ENCODE measurements around the gene JUN.
"Not testable (repeated sequence)": the region's sequence is repeated elsewhere in the genome, so short reads cannot be mapped to it uniquely, and the experiment has no call there.

The JUN gene

DNA sequence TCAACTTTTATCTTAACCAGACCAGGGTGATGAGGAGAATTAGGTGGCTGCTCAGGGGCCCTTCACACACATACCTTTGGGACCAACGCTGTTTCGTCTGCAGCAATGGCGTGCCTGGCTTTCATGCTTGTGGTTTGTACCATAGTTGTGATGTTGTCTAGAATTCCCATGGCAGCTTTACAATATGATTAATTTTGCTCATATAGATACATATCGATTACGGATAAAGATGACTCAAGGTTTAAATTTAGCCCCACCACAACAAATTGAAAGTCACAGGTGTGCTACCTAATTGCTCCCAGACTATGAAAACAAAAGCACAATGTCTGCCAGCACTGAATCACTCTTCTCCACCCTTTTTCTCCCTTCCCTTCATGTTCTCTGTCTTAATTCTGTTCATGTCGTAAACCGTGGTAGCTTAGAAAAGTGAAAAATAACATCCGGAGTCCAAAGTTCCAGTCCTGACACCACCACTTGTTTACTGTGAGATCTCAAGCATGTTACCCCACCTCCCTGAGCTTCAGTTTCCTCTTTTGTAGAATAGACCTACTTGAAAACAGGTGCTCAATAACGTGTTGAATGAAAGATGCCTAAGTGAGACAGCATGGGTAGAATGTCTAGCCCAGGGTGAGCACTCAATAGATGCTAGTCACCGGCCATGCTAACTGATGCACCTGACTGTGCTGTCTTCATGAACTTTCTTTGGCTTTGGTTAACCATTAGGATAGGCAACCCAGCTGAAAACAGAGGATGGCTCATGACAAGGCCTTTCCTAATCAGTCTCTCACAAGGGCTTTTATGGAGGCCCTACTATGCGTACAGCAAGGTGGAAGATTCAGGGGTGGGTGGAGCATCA, 22.1 kb upstream of the JUN start:
- DNase-seq, result peak in 1 of 3 experiments; percentile 32

DNA sequence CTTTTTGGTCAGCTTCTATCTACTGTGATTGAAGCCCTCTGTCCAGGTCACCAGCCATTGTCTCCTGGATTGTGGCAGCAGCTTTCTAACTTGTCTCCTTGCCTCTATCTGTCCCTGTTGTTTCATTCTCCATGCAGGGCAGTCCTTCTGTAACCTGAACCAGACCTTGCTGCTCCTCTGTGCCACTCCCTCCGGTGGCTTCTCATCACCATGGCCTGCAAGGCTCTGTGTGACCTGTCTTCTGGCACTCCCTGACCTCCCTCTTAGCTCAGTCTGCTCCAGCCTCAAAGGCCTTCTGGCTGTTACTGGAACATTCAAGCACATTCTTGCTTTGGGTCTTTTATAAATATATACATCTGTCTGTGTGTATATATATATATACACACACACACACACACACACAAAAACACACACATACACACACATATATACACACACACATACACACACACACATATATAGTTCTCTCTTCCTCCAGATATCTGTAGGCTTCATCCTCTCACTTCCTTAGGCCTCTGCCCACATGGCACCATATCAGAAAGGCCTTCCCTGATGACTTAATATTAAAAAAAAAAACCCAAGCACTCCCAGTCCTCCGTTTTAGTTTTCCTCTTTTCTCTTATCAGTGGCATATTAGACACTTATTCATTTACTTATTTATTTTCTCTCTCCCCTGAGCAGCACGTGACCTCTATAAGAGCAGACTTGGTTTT, 21.2 kb upstream of the JUN start:
- peak in 1 of 3 experiments; percentile 7 for DNase-seq

DNA sequence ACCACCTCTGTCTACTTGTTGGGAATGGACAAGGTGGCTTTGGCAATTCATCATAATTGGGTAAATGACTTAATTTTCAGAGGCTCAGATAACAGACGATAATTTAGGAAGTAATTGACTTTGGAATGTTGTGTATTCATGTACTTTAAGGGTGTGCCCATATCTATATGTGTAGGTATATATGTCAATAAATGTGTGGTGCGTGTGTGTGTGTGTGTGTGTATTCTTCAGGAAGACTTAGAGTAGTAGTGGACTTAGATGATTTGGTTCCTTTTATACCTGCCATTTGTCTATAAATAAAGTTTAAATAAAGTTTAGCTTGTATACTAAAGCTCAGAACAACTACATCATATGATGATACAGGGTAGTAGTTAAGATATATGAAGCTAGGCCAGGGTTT, 20.0 kb upstream of the JUN start:
- no peak for DNase-seq

DNA sequence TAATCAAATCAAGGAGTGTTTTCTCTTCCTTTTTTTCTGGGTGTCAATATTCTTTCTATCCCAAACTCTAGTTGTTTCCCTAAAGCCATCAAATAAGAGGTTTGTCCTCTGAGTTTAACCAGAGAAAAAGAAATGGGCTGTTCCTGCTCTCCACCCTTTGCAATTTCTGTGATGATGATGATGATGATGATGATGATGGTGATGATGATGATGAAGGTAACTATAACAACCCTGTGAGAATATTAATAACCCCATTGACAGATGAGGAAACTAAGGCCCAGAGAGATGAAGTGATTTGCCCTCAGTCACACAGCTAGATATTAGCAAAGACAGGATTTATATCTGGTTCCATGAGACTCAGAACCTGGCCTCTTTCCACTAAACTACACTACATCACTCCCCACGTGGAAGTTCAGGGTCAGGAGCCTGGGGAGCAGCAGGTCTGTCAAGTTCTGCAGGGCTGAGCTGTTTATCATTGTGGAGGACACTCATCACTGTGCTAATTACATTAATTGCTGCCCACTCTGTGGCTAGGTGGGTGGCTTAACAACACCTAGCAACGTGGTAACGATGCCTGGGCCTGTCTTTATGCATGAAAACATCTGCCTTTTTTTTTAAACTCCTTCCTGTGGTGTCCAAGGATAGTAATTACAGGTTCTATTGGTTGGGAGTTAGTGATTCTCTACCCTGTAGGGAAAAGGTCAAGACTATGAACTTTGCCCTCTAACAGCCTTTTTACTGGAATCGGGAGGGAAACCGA, 19.0 kb upstream of the JUN start:
- DNase-seq, result peak in 2 of 3 experiments; percentile 87 to 98

DNA sequence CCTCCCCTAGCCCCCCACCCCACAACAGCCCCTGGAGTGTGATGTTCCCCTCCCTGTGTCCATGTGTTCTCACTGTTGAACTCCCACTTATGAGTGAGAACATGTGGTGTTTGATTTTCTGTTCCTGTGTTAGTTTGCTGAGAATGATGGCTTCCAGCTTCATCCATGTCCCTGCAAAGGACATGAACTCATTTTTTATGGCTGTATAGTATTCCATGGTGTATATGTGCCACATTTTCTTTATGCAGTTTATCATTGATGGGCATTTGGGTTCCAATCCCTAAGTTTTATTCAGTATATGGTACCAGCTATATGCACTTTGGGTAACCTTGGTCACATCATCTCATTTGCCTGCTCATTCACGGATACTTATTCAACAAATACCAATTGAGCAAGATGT, 17.4 kb upstream of the JUN start:
- DNase-seq, result not testable (repeated sequence)

DNA sequence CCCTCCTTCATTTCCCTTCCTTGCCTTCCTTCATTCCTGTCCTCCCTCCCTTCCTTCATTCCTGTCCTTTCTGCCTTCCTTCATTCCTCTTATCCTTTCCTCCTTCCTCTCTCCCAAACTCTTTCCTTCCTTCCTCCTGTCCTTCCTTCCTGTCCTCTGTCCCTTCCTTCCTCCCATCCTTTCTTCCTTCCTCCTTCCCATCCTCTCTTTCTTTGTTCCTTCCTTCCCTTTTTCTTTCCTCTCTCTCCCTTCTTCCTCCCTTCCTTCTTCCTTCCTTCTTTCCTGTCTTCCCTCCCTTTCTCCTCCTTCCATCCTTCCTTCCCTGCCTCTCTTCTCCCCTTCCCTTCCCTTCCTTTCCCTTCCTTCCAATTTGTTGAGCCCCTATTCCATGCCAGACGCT, 15.8 kb upstream of the JUN start:
- DNase-seq, result no peak

DNA sequence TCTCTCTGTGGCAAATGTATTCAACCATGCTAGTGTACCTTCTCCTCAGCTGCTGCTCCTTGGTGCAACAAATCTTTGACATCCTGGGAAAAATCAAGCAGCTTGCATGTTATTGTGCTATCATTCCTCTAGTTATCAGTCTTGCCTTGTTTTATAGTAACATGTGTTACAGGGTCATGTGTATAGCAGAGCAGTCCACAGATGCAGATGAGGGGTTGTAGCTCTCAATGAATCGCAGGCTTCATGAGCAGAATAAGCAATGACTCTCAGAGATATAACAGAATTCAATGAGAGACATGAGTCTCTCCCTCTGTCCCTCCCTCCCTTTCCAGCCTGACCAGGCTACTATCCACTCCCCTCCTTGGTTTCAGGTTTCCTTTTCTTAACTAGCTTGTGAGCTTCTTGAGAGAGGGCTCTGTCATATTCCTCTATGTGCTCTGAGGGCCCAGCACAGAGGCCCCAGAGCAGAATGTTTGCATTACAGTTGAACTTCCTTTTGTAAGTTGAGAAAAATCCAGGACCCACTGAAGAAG, 15.1 kb upstream of the JUN start:
- DNase-seq, result no peak

DNA sequence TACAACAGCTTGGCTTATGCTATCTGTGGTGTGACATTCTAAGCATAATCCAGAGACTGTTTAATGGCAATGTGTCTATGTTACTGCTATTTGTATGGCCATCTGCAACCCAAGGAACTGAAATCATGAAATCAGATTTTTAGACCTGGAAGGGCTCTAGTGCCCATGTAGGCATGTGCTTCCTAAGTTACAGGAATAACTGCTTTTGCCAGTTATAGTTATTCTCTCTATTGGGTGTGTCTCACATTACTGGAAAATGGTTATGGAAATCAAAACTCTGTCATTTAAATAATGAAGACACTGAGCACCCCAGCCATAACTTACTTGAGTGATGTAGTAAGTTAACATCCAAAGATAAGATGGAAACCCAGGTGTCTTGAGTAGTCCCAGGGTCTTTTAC, 12.6 kb upstream of the JUN start:
- DNase-seq, result no peak

DNA sequence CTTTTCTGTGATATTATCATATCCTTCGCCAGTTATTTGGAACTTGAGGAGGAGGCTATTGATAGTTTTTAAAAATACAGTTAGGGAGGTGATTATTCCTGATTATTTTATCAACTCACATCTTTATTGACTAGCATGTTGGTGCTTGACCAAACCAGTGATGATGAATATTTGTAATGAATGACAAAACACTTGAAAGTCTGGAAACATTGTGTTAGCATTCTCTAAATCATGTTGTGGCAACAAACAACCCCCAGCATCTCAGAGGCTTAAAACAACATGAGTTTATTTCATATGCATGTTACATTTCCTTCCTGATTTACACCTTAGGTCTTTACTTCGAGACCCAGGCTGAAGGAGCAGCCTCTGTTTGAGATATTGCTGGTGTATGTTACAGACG, 10.7 kb upstream of the JUN start:
- DNase-seq, result no peak

DNA sequence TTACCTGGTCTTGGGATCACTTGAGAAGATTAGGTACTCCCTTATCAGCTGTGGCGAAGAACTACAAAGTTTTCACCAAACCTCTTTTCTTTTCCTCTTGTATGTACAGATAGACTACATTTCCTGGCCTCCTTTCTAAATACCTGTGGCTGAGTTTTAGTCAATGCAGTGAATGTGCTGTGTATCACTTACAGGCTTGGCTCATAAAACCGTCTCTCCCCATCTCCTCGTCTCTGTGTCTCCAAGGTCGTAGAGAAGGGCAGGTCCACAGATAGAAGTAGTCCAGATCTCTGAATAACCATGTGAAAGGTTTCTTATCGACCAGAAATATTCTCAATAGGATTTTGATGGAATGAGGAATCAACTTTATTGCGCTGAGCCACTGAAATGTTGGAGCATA, 9.0 kb upstream of the JUN start:
- no peak for DNase-seq

DNA sequence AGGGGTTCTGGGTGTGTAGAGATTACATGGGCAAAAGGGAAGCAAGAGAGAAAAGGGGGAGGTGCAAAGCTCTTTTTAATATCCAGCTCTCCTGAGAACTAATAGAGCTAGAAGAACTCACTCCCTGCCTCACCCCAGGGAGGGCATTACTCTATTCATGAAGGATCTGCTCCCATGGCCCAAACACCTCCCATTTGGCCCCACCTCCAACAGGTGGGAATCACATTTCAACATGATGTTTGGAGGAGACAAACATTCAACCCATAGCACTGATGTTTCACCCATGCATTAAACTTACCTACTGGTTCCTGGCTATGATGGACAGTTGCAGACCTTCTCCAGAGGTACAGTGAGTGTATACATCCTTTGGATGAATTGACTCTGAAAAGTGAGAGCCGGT, 7.3 kb upstream of the JUN start:
- DNase-seq, result no peak

DNA sequence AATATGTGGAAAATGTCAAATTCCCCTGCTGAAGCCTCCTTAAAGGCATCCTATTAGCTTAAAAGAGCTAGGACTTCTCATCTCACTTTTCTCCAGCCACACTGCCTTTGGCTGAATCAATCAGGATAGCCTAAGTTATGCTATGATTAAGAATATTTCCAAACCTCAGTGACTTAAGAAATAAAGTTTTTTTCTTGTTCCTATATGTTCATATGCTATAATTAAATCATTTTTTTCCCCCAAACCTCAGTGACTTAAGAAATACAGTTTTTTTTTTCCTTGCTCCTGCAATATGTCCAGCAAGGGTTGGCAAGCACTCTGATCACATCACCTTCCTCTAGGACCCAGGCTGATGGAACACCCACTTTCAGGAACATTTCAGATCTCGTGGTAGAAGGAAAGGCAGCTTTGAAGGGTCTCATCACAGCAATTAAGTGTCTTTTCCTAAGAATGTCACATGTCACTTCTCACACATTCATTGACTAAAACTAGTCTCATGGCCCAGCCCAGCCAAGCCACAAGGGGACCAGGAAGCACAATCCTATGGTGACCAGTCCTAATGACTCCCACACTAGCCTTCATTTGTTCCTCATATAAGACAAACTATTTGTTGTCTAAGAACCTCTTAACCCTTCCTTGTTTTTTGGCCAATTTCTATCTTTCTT, 6.3 kb upstream of the JUN start:
- no peak for DNase-seq

DNA sequence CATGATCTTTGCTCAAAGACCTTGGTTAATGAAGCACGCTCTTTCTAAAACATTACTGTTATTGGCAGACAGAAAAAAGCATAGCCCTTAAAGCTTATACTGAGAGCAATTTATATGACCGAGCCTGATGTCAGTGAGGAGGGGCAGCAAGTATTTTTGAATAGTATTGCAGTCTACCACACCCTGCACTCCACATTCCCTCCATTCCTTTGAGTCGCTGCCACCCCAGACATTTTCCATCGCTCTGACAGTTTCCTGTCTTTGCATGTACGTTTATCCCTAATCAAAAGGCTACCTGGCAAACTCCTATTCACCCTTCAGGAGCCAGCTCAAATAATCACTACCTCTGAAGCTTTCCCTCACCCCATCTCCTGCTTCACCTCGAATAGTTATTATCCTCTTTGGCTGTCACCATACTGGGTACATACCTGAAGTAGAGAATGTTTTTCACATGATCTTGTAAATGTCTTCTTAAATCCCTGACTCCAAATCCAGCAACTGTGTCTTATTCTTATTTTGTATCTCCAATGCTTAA, 5.5 kb upstream of the JUN start:
- DNase-seq, result no peak

DNA sequence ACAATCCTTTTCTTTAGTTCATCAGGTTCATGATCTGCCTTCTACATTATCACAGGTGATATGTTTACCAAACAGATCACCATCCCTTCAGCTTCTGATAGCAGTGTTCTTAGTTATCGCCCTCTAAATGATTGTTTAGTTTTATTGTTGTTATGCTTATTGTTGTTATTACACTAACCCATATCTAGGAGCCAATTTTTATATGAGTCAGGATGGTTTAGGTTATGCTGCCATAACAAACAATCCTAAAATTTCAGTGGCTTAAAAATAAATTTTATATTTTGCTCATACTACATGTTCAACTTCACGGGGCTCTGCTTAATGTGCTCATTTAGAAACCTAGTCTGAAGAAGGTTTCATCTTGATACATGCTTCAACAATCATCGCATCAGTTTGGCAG, 4.4 kb upstream of the JUN start:
- DNase-seq, result no peak

DNA sequence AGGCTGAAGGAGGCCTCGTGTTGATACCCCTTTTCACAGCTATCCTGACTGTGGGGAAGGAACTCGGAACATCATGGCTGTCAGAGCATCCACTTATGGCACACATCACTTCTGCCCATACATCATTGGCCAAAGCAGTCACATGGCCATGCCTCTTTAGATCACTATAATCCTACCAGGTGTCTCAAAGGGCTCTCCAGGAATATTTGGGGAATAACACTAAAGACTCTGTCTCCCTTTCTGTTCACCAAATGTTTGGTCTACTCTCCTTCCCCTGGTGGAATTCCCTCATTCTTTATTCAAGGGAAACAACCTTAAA, 3.0 kb upstream of the JUN start:
- DNase-seq, result no peak

DNA sequence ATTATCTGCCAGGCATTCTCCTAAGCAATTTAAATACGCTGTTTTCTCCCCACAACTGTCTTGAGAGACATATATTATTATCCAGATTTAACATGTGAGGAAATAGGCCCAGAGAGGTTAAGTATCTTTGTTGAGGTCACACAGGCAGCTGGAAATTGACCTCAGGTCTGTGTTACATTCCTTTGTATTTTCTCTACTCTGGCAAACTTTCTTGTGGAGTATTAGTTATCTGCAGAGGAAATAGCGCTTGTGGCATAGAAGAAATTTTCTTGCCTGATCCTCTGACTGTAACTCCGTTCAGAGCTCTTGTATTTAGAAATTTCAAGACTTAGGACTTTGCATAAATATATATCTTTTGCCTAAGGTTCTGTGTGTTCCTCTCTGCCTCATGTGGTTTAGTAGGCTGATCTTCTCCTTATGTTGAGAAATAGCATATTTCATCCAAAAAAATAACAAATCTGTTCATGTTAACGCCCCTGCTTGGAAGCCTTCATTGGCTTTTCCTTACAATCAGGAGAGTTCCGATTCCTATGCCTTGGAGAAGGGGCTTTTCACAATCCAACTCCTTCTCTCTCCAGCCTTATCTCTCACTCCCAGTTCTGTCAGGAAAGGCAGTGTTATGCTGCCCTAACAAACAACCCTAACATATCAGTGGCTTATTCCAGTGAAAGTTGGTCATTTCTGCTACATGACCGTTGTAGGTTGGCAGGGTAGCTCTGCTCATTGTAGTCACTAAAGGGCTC, 2.5 kb upstream of the JUN start:
- no peak for DNase-seq

DNA sequence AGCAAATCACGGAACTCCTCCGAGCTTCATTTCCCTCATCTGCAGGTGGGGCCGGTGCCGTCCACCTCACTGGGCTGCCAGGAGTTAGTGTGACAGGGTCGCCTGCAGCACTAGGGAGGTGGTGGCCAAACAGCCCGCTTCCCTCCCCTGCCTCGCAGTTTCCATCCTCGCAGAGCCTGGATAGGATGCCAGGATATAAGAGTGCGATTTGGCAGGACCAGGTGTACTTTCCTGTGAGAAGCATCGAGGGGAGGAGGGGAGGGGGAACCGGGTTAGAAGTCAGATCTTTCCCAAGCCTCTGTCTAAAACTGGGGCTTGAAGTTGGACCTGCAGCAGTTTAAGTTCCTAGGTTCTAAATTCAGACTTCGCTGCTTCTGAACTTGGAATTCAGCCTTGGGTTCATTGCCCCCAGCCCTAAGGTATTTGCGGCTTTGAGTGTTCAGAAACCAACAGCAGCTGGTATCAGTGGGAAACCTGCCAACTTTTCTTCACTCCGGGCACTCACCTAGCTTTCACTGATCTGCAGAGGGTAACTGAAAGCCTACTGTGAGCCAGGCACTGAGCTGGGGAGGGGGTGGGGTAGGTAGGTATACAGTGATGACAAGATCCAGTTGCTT, 1.7 kb upstream of the JUN start:
- peak; percentile 36 to 87 (median 80) for DNase-seq

DNA sequence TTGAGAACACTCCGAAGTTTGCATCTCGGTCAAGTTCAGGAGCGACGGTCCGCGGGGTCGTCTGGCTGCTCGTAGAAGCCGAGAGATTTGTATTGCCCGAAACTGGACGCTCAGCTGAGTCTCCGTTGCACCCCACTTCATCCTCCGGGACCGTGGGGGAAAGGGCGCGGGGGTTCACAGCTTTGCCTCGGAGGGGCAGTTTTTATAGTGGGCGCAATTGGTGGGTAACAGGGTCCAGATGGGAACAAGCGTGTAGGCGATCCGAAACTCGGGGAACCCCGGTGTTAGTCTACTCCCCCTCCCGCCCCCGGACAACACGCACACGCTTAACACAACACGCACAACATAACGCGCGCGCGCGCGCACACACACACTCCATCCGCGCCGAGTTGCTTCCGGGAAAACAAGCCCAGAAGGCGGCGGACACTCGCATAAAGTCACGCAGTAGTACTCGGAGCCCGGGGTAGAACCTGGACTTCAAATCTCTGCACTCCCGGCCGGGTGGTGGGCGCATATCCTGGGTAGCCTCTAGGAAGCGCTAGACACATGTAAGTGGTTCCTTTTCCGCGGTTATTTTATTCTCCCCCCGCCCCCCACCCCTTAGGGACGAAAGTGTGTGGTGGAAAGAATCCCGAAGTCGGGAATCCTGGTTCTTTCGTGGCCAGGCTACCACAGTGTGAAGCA, 1.1 kb upstream of the JUN start:
- DNase-seq, result peak; percentile 36 to 87 (median 80)

DNA sequence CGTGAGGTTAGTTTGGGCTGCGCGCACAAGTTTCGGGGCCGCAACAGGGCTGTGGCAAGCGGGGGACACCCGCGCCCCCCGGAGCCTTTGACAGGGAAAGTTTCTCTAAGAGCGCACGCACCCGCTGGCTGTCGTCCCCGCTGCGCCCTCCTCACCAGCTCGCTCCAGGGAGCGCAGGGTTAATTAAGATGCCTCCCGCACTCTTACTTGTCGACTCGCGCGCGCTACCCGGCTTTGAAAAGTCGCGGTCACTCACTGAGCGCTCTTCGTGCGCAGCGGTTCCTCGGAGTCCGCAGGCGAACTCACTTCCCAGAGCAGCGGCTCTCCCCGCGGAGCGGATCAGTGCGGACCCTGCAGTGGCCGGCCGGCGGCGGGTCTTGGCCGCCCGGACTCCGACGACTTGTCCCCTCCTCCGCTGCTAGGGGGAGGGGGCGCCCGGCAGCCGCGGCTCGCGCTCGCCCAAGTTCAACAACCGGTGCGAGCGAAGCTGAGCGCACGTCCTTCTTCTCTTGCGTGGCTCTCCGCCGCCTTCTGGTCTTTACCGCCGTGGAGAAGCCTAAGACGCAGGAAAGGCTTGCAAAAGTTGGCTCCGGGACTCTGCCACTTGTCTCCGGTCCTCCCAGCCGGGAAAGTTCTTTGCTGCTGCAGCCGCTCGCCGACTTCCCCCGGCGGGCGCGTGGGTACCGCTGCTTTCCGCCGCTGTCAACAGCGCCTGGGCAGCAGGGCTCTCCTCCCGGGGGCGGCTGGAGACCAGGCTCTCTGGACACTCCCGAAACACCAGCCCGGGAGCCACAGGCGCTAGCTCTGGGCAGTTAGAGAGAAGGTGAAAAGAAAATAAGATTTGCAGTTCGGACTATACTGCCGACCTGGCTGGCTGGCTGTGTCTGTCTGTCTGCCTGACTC, 506 bp downstream of the JUN start:
- peak; percentile 31 to 85 (median 84) for DNase-seq
